Measurements from ENCODE around the gene CFAP45. TPM values are rescaled to one million over a fixed set of nuclear protein-coding genes. Genes with fewer than 3 reads are reported as not detected.

CFAP45 gene
- total RNA-seq, 1 donor from 2014 or later, result 0.49 TPM

- no peak for TF ChIP-seq CTCF (IDR thresholded peaks at IDR 0.05; ENCODE audit: partially characterized antibody, unreplicated experiment)
- peaks cover 16% of the 10 kb centered on the region for H3K9me3 Mint-ChIP-seq (ENCODE audit: unreplicated experiment)
- peaks cover 8% of the 10 kb centered on the region for H3K36me3 Mint-ChIP-seq (ENCODE audit: unreplicated experiment)
- peaks cover 15% of the 10 kb centered on the region for H3K27me3 Mint-ChIP-seq (ENCODE audit: unreplicated experiment)
- no peak for DNase-seq
- H3K27ac Mint-ChIP-seq (ENCODE audit: unreplicated experiment), result peak overlapping the region; percentile 11
- peaks cover 12% of the 10 kb centered on the region for H3K4me1 Mint-ChIP-seq (ENCODE audit: low read depth, unreplicated experiment)
- H3K4me3 Mint-ChIP-seq (ENCODE audit: unreplicated experiment), result peak overlapping the region; percentile 40
Measured at GRCh38 chr1:159921251-159921650, 21.3 kb upstream of the CFAP45 start.

GRCh38 chr1:159920651-159921050 lies 20.7 kb upstream of the CFAP45 start:
- peaks cover 8% of the 10 kb centered on the region for H3K36me3 Mint-ChIP-seq (ENCODE audit: unreplicated experiment)

GRCh38 chr1:159920202-159920601 lies 20.2 kb upstream of the CFAP45 start:
- Mint-ChIP-seq H3K9me3 (ENCODE audit: unreplicated experiment) (peaks cover 13% of the 10 kb centered on the region), H3K4me3 (ENCODE audit: unreplicated experiment) (no peak overlapping the region), H3K4me1 (ENCODE audit: low read depth, unreplicated experiment) (peaks cover 14% of the 10 kb centered on the region), H3K27ac (ENCODE audit: unreplicated experiment) (no peak overlapping the region), H3K27me3 (ENCODE audit: unreplicated experiment) (peaks cover 13% of the 10 kb centered on the region), H3K36me3 (ENCODE audit: unreplicated experiment) (peaks cover 8% of the 10 kb centered on the region)
- no peak for TF ChIP-seq CTCF (IDR thresholded peaks at IDR 0.05; ENCODE audit: partially characterized antibody, unreplicated experiment)
- DNase-seq, result no peak

More at GRCh38 chr1:159920651-159921050, 20.7 kb upstream of the CFAP45 start:
- Mint-ChIP-seq H3K9me3 (ENCODE audit: unreplicated experiment) (peaks cover 13% of the 10 kb centered on the region), H3K27ac (ENCODE audit: unreplicated experiment) (no peak overlapping the region), H3K4me1 (ENCODE audit: low read depth, unreplicated experiment) (peaks cover 14% of the 10 kb centered on the region), H3K27me3 (ENCODE audit: unreplicated experiment) (peaks cover 15% of the 10 kb centered on the region), H3K4me3 (ENCODE audit: unreplicated experiment) (no peak overlapping the region)
- TF ChIP-seq CTCF (IDR thresholded peaks at IDR 0.05; ENCODE audit: partially characterized antibody, unreplicated experiment), result no peak
- DNase-seq, result no peak

- TF ChIP-seq CTCF (IDR thresholded peaks at IDR 0.05; ENCODE audit: partially characterized antibody, unreplicated experiment), result no peak
- H3K9me3 Mint-ChIP-seq (ENCODE audit: unreplicated experiment), result peaks cover 15% of the 10 kb centered on the region
- peaks cover 8% of the 10 kb centered on the region for H3K36me3 Mint-ChIP-seq (ENCODE audit: unreplicated experiment)
- no peak overlapping the region for H3K4me3 Mint-ChIP-seq (ENCODE audit: unreplicated experiment)
- DNase-seq, result no peak
- peaks cover 13% of the 10 kb centered on the region for H3K27me3 Mint-ChIP-seq (ENCODE audit: unreplicated experiment)
- no peak overlapping the region for H3K27ac Mint-ChIP-seq (ENCODE audit: unreplicated experiment)
- peaks cover 14% of the 10 kb centered on the region for H3K4me1 Mint-ChIP-seq (ENCODE audit: low read depth, unreplicated experiment)
Measured at GRCh38 chr1:159919236-159919865, 19.4 kb upstream of the CFAP45 start.

- Mint-ChIP-seq H3K4me3 (ENCODE audit: unreplicated experiment) (no peak overlapping the region), H3K27me3 (ENCODE audit: unreplicated experiment) (peaks cover 10% of the 10 kb centered on the region), H3K27ac (ENCODE audit: unreplicated experiment) (no peak overlapping the region), H3K36me3 (ENCODE audit: unreplicated experiment) (peaks cover 8% of the 10 kb centered on the region), H3K4me1 (ENCODE audit: low read depth, unreplicated experiment) (peaks cover 14% of the 10 kb centered on the region), H3K9me3 (ENCODE audit: unreplicated experiment) (peaks cover 13% of the 10 kb centered on the region)
- TF ChIP-seq CTCF (IDR thresholded peaks at IDR 0.05; ENCODE audit: partially characterized antibody, unreplicated experiment), result no peak
- DNase-seq, result no peak
Measured at GRCh38 chr1:159918352-159919200, 18.6 kb upstream of the CFAP45 start.

Data from glutamatergic neuron (in vitro differentiated cells).